GM12878 (cell line): ENCODE measurements around the gene MAGI1. TPM values are rescaled to one million over a fixed set of nuclear protein-coding genes. Genes with fewer than 3 reads are reported as not detected.

Experiments used
- ATAC-seq: fragments of 200-7000 bp; cut with Tn5 transposase; 3 replicates; pipeline ENCODE4 v1.9.1; 2020; ENCODE audit warnings: mild to moderate bottlenecking, moderate library complexity
- BruUV-seq: library from RNA; stranded (reverse); fragments of 400-500 nt; replicated peaks from 2 replicates; lab custom pipeline; 2021; lab: Mats Ljungman, UMichigan
- CTCF ChIA-PET: fragments of 300-600 bp; sonication (Branson Sonifier 250); formaldehyde crosslinking; extraction: SDS; loops from one replicate; lab custom pipeline; 2021; ENCODE audit warnings: inconsistent platforms; lab: Yijun Ruan, JAX
- POLR2A ChIA-PET: fragments of 350-600 bp; formaldehyde crosslinking; extraction: SDS; loops from one replicate; lab custom pipeline; 2021; ENCODE audit warnings: inconsistent platforms; lab: Charles Lee
- RAD21 ChIA-PET: fragments of 300-600 bp; sonication (Branson Sonifier 250); formaldehyde crosslinking; loops from one replicate; lab custom pipeline; 2023; ENCODE audit warnings: antibody characterized with exemption; ENCODE audit not compliant: unreplicated experiment; lab: Charles Lee
- SMC1A ChIA-PET: fragments of 300-600 bp; sonication (Branson Sonifier 250); formaldehyde crosslinking; loops from one replicate; lab custom pipeline; 2023; ENCODE audit not compliant: unreplicated experiment, uncharacterized antibody; lab: Charles Lee
- DNase-seq: peaks from one replicate; pipeline ENCODE4 v3.0.0-alpha.2; 2011; ENCODE audit warnings: low read depth, low spot score
- FAIRE-seq: peaks from 3 replicates; lab custom pipeline; 2011; peaks lifted over from hg19 to GRCh38; lab: Jason Lieb, UNC
- H2AFZ ChIP-seq: 2 replicates; pipeline ENCODE4 v1.6.0; 2011; ENCODE audit warnings: low read depth, low read length, control low read depth; ENCODE audit not compliant: control insufficient read depth
- H3K27ac ChIP-seq: 2 replicates; pipeline ENCODE4 v1.5.1; 2011; ENCODE audit warnings: control low read depth; ENCODE audit not compliant: control insufficient read depth, insufficient read depth
- H3K27me3 ChIP-seq, 2 experiments: replicated peaks in 1 of 2; 2 replicates each; pipeline versions ENCODE4 v1.6.0 to v1.6.1; 2011; ENCODE audit warnings: low read length in 1 of 2; ENCODE audit not compliant: control insufficient read depth in 2 of 2, insufficient read depth in 2 of 2
- H3K36me3 ChIP-seq, 2 experiments: 2 replicates each; pipeline ENCODE4 v1.5.1; 2011; ENCODE audit warnings: low read length in 1 of 2; ENCODE audit not compliant: control insufficient read depth in 2 of 2, insufficient read depth in 2 of 2
- H3K4me1 ChIP-seq: 2 replicates; pipeline ENCODE4 v1.6.1; 2011; ENCODE audit warnings: mild to moderate bottlenecking, low read length, moderate library complexity, mixed read lengths; ENCODE audit not compliant: control insufficient read depth, insufficient read depth
- H3K4me2 ChIP-seq: 2 replicates; pipeline ENCODE4 v1.6.0; 2011; ENCODE audit warnings: control low read depth; ENCODE audit not compliant: control insufficient read depth, insufficient read depth
- H3K4me3 ChIP-seq: fragments of 200-600 bp; sonication (generic); 2 replicates; pipeline ENCODE4 v1.5.1; 2016
- H3K79me2 ChIP-seq: 2 replicates; pipeline ENCODE4 v1.6.0; 2011; ENCODE audit warnings: low read length; ENCODE audit not compliant: control insufficient read depth, insufficient read depth
- H3K9ac ChIP-seq: 2 replicates; pipeline ENCODE4 v1.8.0; 2011; ENCODE audit warnings: low read length, control low read depth, mixed read lengths; ENCODE audit not compliant: control insufficient read depth, insufficient read depth
- H3K9me3 ChIP-seq: replicated peaks from 3 replicates; pipeline ENCODE4 v1.5.1; 2011; ENCODE audit warnings: mild to moderate bottlenecking, low read length; ENCODE audit not compliant: control insufficient read depth, insufficient read depth
- H4K20me1 ChIP-seq: 2 replicates; pipeline ENCODE4 v1.6.0; 2011; ENCODE audit not compliant: control insufficient read depth, insufficient read depth
- ASH2L ChIP-seq: fragments of 300-600, 200-600 bp; sonication (generic); IDR thresholded peaks from 2 replicates; pipeline ENCODE4 v1.6.1; 2017; ENCODE audit warnings: low read depth, mild to moderate bottlenecking, borderline replicate concordance
- ATF7 ChIP-seq: fragments of 450-650 bp; IDR thresholded peaks from 2 replicates; pipeline ENCODE4 v1.6.1; 2016; ENCODE audit warnings: low read depth, mild to moderate bottlenecking
- CHD1 ChIP-seq: IDR thresholded peaks from 2 replicates; pipeline ENCODE4 v1.6.1; 2012; ENCODE audit warnings: low read depth, low read length, improper control_type of control experiment
- DPF2 ChIP-seq: fragments of 450-650 bp; IDR thresholded peaks from 2 replicates; pipeline ENCODE4 v1.6.1; 2017; ENCODE audit warnings: mild to moderate bottlenecking
- MAX ChIP-seq: IDR thresholded peaks from 2 replicates; pipeline ENCODE4 v1.6.1; 2012; ENCODE audit warnings: low read depth, low read length, improper control_type of control experiment
- RBBP5 ChIP-seq: fragments of 200-600 bp; sonication (generic); conservative IDR thresholded peaks from 2 replicates; pipeline ENCODE4 v1.6.1; 2016
- RUNX3 ChIP-seq: IDR thresholded peaks from 2 replicates; pipeline ENCODE4 v1.6.1; 2012; ENCODE audit warnings: low read length, inconsistent platforms
- SMARCA5 ChIP-seq: fragments of 450-650 bp; IDR thresholded peaks from 2 replicates; pipeline ENCODE4 v1.6.1; 2017; ENCODE audit warnings: mild to moderate bottlenecking
- WGBS: methylation state at CpG from one replicate; pipeline ENCODE4 v1.1.6; 2016; ENCODE audit warnings: low lambda C conversion rate; ENCODE audit not compliant: insufficient replicate concordance, insufficient coverage; ENCODE audit errors: missing lambda C conversion rate; 5-methylcytosine and 5-hydroxymethylcytosine counted together
- in situ Hi-C: fragments of 300-500 bp; cut with MboI; formaldehyde crosslinking; loops from 9 replicates; pipeline ENCODE4 v1.14.3; 2018; ENCODE audit warnings: mixed read lengths
- intact Hi-C: fragments of 100-400 bp; cut with micrococcal nuclease; formaldehyde crosslinking; loops from one replicate; pipeline ENCODE4 v1.14.2; 2022; ENCODE audit not compliant: unreplicated experiment
- polyA plus RNA-seq, 11 experiments: library from polyadenylated mRNA; depleted of rRNA in 4 of 11; unstranded in 6 of 11; stranded (reverse) in 5 of 11; fragments of >200 nt; fragmentation: Nextera tagmentation in 4 of 11; fragmentation: Illumina TruSeq in 1 of 11; extraction: Ambion mirVana in 4 of 11; extraction: Trizol in 1 of 11; gene quantifications; 1 replicate in 1 of 11; 2 replicates in 10 of 11; pipeline versions ENCODE4 v1.2.1 to v1.2.3, GENCODE V29; 2011 to 2016; ENCODE audit warnings: inconsistent platforms in 2 of 11, missing spikeins in 2 of 11, low read depth in 1 of 11
- total RNA-seq, 4 experiments: library from RNA; depleted of rRNA in 3 of 4; stranded (reverse); fragments of >200 nt in 3 of 4; fragmentation: Illumina TruSeq in 1 of 4; extraction: Trizol in 1 of 4; gene quantifications; 2 replicates each; pipeline versions ENCODE4 v1.2.1 to v1.2.3, GENCODE V29; 2013 to 2021
- TF ChIP-seq, protein P1 (sequence below): fragments of 450-650 bp; IDR thresholded peaks from 2 replicates; pipeline ENCODE4 v1.6.1; 2016; ENCODE audit warnings: mild to moderate bottlenecking
- TF ChIP-seq, protein P2 (sequence below): IDR thresholded peaks from 2 replicates; pipeline ENCODE4 v1.6.1; 2012; ENCODE audit warnings: low read depth, low read length, improper control_type of control experiment
- TF ChIP-seq, protein P3 (sequence below): IDR thresholded peaks from 2 replicates; pipeline ENCODE4 v1.6.1; 2012; ENCODE audit warnings: low read length, inconsistent platforms

Gene MAGI1
- total and polyA plus RNA-seq, 10 of the 15 experiments (the other 5 are each of a cell fraction or from before 2014, with no cell fraction given), result 0.02 to 3.3 (median 0.29) TPM; not detected in 1

DNA sequence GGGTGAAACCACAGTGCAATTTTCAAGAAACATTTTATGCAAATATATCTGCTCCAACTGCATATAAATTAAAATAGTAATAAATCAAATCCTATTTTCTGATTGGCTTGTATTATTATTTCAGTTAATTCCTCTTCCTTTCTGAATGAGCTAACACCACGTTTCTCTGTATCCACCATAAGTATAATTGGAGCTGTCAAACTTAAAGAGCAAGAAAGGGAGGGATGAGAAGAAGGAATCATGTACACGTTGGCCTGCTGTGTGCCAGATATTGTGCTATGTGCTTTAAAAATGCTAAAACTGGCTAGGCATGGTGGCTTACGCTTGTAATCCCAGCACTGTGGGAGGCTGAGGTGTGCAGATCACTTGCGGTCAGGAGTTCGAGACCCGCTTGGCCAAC lies 180.0 kb downstream of the MAGI1 start:
- Histone ChIP-seq H3K27me3 (no peaks in the 10 kb centered on the region), H3K4me1 (no peaks in the 10 kb centered on the region), H3K4me3 (no peak overlapping the region), H3K9ac (no peak overlapping the region), H3K4me2 (no peak overlapping the region), H2AFZ (no peak overlapping the region), H4K20me1 (no peaks in the 10 kb centered on the region), H3K9me3 (no peaks in the 10 kb centered on the region), H3K36me3 (no peaks in the 10 kb centered on the region), H3K27ac (no peak overlapping the region), H3K79me2 (no peaks in the 10 kb centered on the region)
- POLR2A ChIA-PET, result no interaction called here
- no peak for FAIRE-seq
- SMC1A ChIA-PET, result no interaction called here
- DNase-seq, result no peak
- intact Hi-C loops, result no loop called here
- 53% methylated on average over 6 of the region's 6 CpGs for WGBS
- in situ Hi-C loops, result no loop called here
- TF ChIP-seq, protein P1, sequence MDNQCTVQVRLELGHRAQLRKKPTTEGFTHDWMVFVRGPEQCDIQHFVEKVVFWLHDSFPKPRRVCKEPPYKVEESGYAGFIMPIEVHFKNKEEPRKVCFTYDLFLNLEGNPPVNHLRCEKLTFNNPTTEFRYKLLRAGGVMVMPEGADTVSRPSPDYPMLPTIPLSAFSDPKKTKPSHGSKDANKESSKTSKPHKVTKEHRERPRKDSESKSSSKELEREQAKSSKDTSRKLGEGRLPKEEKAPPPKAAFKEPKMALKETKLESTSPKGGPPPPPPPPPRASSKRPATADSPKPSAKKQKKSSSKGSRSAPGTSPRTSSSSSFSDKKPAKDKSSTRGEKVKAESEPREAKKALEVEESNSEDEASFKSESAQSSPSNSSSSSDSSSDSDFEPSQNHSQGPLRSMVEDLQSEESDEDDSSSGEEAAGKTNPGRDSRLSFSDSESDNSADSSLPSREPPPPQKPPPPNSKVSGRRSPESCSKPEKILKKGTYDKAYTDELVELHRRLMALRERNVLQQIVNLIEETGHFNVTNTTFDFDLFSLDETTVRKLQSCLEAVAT, result no peak
- TF ChIP-seq RBBP5, result no peak
- no peak for TF ChIP-seq CHD1
- TF ChIP-seq RUNX3, result no peak
- TF ChIP-seq, protein P2, sequence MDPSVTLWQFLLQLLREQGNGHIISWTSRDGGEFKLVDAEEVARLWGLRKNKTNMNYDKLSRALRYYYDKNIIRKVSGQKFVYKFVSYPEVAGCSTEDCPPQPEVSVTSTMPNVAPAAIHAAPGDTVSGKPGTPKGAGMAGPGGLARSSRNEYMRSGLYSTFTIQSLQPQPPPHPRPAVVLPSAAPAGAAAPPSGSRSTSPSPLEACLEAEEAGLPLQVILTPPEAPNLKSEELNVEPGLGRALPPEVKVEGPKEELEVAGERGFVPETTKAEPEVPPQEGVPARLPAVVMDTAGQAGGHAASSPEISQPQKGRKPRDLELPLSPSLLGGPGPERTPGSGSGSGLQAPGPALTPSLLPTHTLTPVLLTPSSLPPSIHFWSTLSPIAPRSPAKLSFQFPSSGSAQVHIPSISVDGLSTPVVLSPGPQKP, result no peak
- BruUV-seq, result no TSS peak
- no peak for ATAC-seq
- RAD21 ChIA-PET, result no interaction called here
- CTCF ChIA-PET, result no interaction called here

GRCh38 chr3:65857327-65857726 lies 181.4 kb downstream of the MAGI1 start:
- SMC1A ChIA-PET, result interaction anchor here (0.6 kb wide), 1 partner anchor 53 kb away, joined by 3 read pairs; no protein-coding TSS in a partner anchor
- ATAC-seq (no peak), DNase-seq (no peak), FAIRE-seq (no peak)
- Histone ChIP-seq H3K4me3 (no peak overlapping the region), H3K9me3 (no peaks in the 10 kb centered on the region), H4K20me1 (no peaks in the 10 kb centered on the region), H3K9ac (no peak overlapping the region), H3K79me2 (no peaks in the 10 kb centered on the region), H3K4me2 (no peak overlapping the region), H3K27me3 (no peaks in the 10 kb centered on the region), H3K36me3 (no peaks in the 10 kb centered on the region), H3K4me1 (no peaks in the 10 kb centered on the region), H3K27ac (no peak overlapping the region), H2AFZ (no peak overlapping the region)
- in situ Hi-C loops (no loop called here), intact Hi-C loops (no loop called here)
- RAD21 ChIA-PET, result no interaction called here
- 0% methylated on average over 3 of the region's 3 CpGs for WGBS
- POLR2A ChIA-PET, result no interaction called here
- no TSS peak for BruUV-seq
- CTCF ChIA-PET, result no interaction called here
- no peak for TF ChIP-seq ASH2L
- TF ChIP-seq, protein P1, result no peak
- no peak for TF ChIP-seq MAX
- TF ChIP-seq SMARCA5, result no peak
- TF ChIP-seq, protein P2, result no peak
- no peak for TF ChIP-seq DPF2
- TF ChIP-seq ATF7, result no peak
- TF ChIP-seq, protein P3, sequence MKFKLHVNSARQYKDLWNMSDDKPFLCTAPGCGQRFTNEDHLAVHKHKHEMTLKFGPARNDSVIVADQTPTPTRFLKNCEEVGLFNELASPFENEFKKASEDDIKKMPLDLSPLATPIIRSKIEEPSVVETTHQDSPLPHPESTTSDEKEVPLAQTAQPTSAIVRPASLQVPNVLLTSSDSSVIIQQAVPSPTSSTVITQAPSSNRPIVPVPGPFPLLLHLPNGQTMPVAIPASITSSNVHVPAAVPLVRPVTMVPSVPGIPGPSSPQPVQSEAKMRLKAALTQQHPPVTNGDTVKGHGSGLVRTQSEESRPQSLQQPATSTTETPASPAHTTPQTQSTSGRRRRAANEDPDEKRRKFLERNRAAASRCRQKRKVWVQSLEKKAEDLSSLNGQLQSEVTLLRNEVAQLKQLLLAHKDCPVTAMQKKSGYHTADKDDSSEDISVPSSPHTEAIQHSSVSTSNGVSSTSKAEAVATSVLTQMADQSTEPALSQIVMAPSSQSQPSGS, result no peak
